Activated effector memory CD4-positive, alpha-beta T cell treated with anti-CD3 and anti-CD28 coated beads, Interleukin-2, amount 50 U/mL, for 16 hours (primary cell): ENCODE measurements around the gene WEE2.
"Not testable (repeated sequence)": the region's sequence is repeated elsewhere in the genome, so short reads cannot be mapped to it uniquely, and the experiment has no call there.

Source experiments
- DNase-seq: peaks from one replicate; pipeline ENCODE4 v3.0.0-alpha.2; 2020

The WEE2 gene

DNA sequence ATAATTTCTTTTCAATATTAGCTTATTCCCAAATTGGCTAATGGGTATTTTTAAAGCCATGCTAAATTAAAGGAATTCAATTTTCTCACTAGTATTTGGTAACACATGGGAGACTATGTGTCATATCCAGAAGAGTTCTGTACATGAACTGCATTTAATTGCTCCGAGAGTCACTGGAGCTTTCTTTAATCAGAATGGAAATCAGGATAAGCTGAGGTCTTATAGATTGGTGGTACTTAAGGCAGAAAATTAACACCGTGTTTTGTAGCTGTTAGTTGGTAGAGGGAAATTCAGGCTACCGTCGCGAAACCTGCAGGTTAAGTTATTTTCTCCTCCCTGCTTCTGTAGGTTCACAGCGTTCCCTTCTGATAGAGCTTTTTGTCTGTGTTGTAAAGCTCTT is at the start of gene WEE2:
TSS of gene WEE2 (plus strand) at position 3 of the 400 bp plus-strand sequence. CDS start 406 bp downstream, outside the sequence.
- DNase-seq: no peak

GRCh38 chr7:141659501-141659900 is 48.7 kb upstream of the WEE2 start:
- DNase-seq: no peak

DNA sequence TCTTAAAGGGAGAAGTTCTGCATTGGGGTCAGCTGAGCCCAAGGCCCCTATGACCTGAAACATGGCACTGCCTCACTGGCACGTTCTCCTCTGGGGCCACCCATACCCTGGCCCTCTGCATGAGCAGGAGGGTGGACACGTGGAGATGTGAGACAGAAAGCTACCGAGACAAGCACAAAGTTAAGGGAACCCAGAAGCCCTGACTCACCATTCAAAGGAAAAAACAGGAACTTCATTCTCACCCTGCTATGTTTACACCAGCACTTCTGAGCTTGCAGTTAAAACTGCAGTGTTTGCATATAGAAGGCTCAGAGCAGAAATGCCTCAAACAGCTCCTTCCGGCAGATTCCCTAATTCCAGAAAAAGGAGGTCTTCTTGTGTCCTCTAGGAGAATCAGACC is 47.9 kb upstream of the WEE2 start:
- no peak for DNase-seq

- no peak for DNase-seq
These were observed 44.9 kb upstream of the WEE2 start for GRCh38 chr7:141663081-141663849.

DNA sequence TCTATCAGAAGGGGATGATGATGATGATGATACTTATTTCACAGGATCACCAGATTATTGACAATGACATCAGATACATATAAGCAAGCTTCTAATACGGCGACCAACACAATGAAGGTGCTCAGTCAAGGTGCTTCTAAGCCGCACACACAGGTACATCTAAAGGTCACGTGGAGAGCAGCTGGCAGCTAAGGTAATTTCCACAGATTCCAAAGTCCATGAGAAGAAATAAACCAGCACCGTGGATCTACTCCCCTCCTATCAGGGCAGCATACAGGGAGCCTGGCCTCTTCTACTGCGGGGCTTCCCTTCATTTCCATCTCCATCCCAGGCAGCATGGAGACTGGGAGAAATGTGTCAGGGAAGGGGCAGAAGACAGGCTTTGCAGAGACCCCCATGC is 43.7 kb upstream of the WEE2 start:
- no peak for DNase-seq

GRCh38 chr7:141665208-141666035 is 42.7 kb upstream of the WEE2 start:
- no peak for DNase-seq

DNA sequence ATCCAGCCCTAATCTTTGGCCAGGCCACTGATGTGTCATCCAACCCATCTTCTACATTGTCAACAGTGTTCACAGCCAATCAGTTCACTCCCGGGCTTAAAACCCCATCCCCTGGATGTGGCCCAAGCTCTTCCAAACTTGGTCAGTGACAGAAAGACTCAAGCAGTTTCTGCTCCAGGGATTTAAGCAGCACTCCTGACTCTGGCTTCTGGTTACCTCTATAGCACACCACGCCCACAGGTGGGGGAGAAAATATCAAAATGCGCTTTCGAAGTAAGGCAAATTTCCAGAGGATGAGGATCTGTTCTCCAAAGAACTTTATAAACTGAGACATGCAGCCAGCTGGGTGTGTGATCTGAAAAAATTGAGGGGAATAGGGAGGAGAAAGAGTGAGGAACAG is 42.1 kb upstream of the WEE2 start:
- no peak for DNase-seq

DNA sequence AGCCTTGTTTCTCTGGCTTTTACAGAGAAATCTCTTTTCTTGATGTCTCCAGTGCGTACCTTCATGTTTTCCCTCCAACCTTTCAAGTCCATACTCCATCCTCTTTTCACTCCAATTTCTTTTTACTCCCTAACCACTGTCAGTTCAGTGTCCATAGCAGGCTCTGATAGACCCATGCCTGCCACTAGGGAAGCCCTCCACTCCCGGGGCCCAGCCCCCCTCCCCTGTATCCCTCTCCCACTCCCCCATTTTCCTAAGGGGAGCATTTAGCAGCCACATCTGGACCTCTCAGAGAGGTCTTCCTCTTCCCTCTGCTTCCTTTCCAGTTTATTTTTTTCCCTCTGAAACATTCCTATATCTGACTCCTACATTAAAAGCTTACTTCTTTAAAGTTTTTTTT is 39.3 kb upstream of the WEE2 start:
- DNase-seq: no peak

DNA sequence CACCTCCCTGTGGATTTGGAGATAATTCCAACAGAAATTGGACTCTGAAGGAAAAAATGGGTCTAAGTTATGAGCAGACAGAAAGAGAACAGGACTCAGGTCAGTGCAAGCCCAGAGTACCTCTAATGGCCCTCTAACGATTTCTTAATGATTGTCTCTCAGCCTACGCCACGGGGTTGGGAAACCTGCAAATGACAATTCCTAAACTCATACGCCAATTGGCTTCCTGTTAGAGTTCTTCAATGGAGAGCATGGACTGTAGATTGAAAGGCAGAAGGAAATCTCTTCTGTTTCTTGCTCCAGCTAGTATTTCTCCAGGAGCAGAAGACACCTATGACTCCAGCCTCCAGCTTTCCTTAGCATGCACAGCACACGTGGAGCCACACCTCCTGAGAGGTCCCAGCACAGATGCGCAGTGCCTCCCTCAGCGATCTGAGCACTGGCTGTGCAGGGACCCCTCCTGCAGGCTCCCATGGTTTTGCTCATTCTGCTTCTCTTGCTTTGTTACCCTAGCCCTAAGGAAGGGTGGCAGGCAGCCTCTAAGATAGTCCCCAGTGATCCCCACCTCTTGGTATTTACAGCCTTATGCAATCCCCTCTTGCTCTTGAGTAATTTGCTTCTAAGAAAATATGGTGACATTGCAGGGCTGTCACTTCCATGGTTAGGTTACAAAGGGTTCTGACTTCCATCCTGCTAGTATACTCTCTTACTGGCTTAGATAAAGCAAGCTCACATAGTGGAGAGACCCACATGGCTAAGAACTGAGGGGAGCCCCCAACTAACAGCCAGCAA is 36.3 kb upstream of the WEE2 start:
- DNase-seq: no peak

- DNase-seq: no peak
These were observed 34.8 kb upstream of the WEE2 start for GRCh38 chr7:141673346-141673745.

GRCh38 chr7:141674171-141674671 is 33.9 kb upstream of the WEE2 start:
- no peak for DNase-seq

GRCh38 chr7:141674702-141675101 is 33.5 kb upstream of the WEE2 start:
- no peak for DNase-seq

- no peak for DNase-seq
These were observed 32.5 kb upstream of the WEE2 start for GRCh38 chr7:141675436-141676215.

DNA sequence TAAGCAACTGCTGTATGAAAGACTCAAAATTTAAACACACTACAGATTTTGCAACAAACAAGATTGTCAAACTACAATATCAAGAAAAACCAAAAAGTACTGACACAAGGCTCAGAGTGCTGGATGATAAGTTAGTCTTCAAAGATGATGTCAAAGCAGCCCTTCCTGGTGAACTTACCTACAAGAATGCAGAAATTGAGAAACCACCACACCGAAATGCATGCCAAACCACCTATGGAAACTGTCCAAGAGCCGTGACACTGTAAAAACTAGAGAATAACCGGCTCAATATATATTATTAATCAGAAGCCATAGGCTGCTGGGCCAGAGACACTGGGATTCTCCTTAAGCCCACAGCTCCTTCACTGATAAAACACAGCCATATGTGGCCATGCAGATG is 31.5 kb upstream of the WEE2 start:
- DNase-seq: no peak

- no peak for DNase-seq
These were observed 29.1 kb upstream of the WEE2 start for GRCh38 chr7:141679014-141679413.

- no peak for DNase-seq
These were observed 22.7 kb upstream of the WEE2 start for GRCh38 chr7:141685285-141686023.

DNA sequence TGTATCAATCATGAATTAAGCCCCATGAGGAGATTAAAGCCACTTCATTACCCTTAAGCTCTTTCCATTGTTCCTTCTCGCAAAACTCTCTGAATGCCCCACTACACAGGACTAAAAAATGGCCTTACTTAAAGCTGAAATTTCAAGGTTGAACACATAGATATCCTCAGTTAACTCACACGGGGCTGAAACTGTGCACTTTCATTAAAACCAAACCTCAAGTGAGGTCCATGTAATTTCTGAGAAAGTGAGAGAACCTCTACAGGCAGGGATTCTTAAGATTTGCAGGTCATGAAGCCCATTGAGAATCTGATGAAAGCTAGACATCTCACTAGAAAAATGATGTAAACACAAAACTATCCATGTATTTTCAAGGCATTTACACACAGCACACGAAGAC is 22.1 kb upstream of the WEE2 start:
- DNase-seq: no peak

DNA sequence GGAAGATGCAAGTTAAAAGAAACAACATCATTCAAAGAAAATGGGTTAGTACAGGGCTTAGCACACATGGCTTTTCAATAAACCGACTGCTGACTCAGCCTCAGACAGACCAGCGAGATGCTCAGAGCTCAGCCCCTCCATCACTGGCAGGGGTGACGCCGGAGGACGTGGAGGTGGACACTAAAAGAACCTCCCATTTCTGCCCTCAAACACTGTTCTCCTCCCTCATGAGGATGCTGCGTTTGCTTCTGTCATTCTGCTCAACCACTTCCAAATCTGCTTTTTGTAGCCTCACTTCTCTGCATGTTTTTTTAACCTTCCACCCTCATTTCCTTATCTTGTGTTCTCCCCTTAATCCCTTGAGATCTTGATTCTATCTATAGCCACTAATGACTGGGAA is 21.5 kb upstream of the WEE2 start:
- DNase-seq: no peak

- DNase-seq: no peak
These were observed 20.1 kb upstream of the WEE2 start for GRCh38 chr7:141688043-141688442.

- not testable (repeated sequence) for DNase-seq
These were observed 18.9 kb upstream of the WEE2 start for GRCh38 chr7:141689072-141689825.

GRCh38 chr7:141691540-141691939 is 16.6 kb upstream of the WEE2 start:
- no peak for DNase-seq
